Lung (tissue), 12 donors: ENCODE measurements around the gene ELOVL6. TPM values are rescaled to one million over a fixed set of nuclear protein-coding genes. Genes with fewer than 3 reads are reported as not detected.
A peak's percentile ranks its signal among the peaks of the same experiment; 100 is the strongest.

Source experiments
- ATAC-seq: fragments of 200-7000 bp; cut with Tn5 transposase; one replicate; pipeline ENCODE4 v1.9.1; 2020; ENCODE audit warnings: moderate number of reproducible peaks; ENCODE audit not compliant: insufficient read depth, low FRiP score
- DNase-seq, 3 donors: peaks; one replicate each; pipeline ENCODE4 v3.0.0-alpha.2; 2013 to 2017
- H3K27ac ChIP-seq, 2 donors: one replicate each; pipeline ENCODE4 v1.5.1; 2013; ENCODE audit warnings: mild to moderate bottlenecking in 2 of 2, moderate library complexity in 2 of 2, control low read depth in 1 of 2, inconsistent platforms in 1 of 2, low read depth in 1 of 2, low read length in 1 of 2
- H3K27me3 ChIP-seq, 3 donors: one replicate each; pipeline ENCODE4 v1.5.1; 2013; ENCODE audit warnings: low read length in 2 of 3; ENCODE audit not compliant: control insufficient read depth in 3 of 3, insufficient read depth in 3 of 3
- H3K36me3 ChIP-seq, 4 donors: one replicate each; pipeline ENCODE4 v1.5.1; 2013; ENCODE audit warnings: low read length in 4 of 4, mild to moderate bottlenecking in 1 of 4, moderate library complexity in 1 of 4; ENCODE audit not compliant: control insufficient read depth in 4 of 4, insufficient read depth in 4 of 4
- H3K4me1 ChIP-seq, 5 donors: one replicate each; pipeline ENCODE4 v1.5.1; 2013; ENCODE audit warnings: low read length in 5 of 5, mild to moderate bottlenecking in 2 of 5, moderate library complexity in 1 of 5; ENCODE audit not compliant: control insufficient read depth in 5 of 5, insufficient read depth in 5 of 5
- H3K4me3 ChIP-seq: one replicate; pipeline ENCODE4 v1.5.1; 2013; ENCODE audit warnings: mild to moderate bottlenecking, control low read depth, moderate library complexity
- H3K9ac ChIP-seq, 2 donors: one replicate each; pipeline ENCODE4 v1.5.1; 2013; ENCODE audit warnings: low read length in 2 of 2, control low read depth in 1 of 2; ENCODE audit not compliant: insufficient read depth in 1 of 2
- H3K9me3 ChIP-seq, 4 donors: one replicate each; pipeline ENCODE4 v1.5.1; 2013; ENCODE audit warnings: low read length in 3 of 4, mild to moderate bottlenecking in 1 of 4, moderate library complexity in 1 of 4; ENCODE audit not compliant: control insufficient read depth in 4 of 4, insufficient read depth in 3 of 4
- WGBS, 2 donors: extraction: QIAGEN DNeasy Blood & Tissue Kit; methylation state at CpG; one replicate each; pipeline ENCODE4 v1.1.7; 2013; 5-methylcytosine and 5-hydroxymethylcytosine counted together
- polyA plus RNA-seq, 2 donors: library from polyadenylated mRNA; stranded (reverse); fragments of 200-250 nt; gene quantifications; one replicate each; pipeline ENCODE4 v1.2.1, GENCODE V29; 2013
- total RNA-seq, 2 donors: library from RNA; depleted of rRNA in 1 of 2; stranded (reverse); fragments of >200 nt in 1 of 2; gene quantifications; one replicate each; pipeline ENCODE4 v1.2.1, GENCODE V29; 2014 to 2021
- TF ChIP-seq, protein P1 (sequence below): IDR thresholded peaks from 2 replicates; pipeline ENCODE4 v1.5.1; 2012; ENCODE audit warnings: mild to moderate bottlenecking; ENCODE audit errors: control extremely low read depth, extremely low read depth
- donor health status: control.
- donor health status: control.
- donor health status: Bipolar disorder and iron deficiency.
- donor health status: healthy.
- donor health status: DM: yes; HTN: yes; CAD: no.

Gene ELOVL6
- total and polyA plus RNA-seq, 4 donors: 5.5 to 21.1 (median 12.7) TPM

DNA sequence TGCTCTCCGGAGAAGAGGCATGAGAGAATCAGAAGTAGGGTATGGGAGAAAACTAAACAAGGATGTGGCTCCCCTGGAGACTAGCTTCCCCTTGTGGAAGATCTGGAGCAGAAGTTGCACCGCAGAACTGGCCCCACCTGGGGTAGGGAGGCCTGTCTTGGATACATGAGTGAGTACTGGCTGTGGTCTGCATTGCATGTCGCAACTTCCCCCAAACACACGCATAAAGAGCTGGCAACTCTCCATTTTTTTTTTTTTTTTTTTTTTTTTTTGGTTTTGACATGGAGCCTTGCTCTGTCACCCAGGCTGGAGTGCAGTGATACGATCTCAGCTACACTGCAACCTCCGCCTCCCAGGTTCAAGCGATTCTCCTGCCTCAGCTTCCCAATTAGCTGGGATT, 165.8 kb downstream of the ELOVL6 start:
- Histone ChIP-seq H3K27ac (no peak overlapping the region), H3K9me3 (peaks cover 0 to 2% (median 0%) of the 10 kb centered on the region in 4 donors), H3K36me3 (no peaks in the 10 kb centered on the region), H3K9ac (no peak overlapping the region), H3K4me1 (no peaks in the 10 kb centered on the region), H3K4me3 (no peak overlapping the region), H3K27me3 (no peaks in the 10 kb centered on the region)
- ATAC-seq (no peak), DNase-seq (peak in 1 of 3 donors; percentile 22)
- 30 to 60% methylated on average over 7 of the region's 7 CpGs for WGBS, 2 donors
- TF ChIP-seq, protein P1, sequence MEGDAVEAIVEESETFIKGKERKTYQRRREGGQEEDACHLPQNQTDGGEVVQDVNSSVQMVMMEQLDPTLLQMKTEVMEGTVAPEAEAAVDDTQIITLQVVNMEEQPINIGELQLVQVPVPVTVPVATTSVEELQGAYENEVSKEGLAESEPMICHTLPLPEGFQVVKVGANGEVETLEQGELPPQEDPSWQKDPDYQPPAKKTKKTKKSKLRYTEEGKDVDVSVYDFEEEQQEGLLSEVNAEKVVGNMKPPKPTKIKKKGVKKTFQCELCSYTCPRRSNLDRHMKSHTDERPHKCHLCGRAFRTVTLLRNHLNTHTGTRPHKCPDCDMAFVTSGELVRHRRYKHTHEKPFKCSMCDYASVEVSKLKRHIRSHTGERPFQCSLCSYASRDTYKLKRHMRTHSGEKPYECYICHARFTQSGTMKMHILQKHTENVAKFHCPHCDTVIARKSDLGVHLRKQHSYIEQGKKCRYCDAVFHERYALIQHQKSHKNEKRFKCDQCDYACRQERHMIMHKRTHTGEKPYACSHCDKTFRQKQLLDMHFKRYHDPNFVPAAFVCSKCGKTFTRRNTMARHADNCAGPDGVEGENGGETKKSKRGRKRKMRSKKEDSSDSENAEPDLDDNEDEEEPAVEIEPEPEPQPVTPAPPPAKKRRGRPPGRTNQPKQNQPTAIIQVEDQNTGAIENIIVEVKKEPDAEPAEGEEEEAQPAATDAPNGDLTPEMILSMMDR: no peak

DNA sequence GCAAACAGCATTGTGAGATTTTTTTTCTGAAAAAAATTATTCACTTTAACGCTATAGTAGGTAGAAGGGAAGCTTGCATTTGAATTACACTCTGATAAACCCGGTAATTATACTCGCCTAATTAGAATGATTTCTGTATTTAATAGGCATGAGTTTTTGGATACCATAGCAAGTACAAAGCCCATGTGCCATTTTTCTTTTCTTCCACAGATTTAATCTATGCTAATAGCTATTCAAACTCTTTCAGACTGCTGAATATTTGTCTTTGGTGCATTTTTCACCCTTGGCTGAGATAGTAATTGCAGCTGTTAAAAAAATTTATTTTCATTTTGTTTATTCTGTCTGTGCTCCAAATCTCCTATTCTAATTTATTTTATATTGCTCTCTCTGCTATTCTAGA, 172.7 kb downstream of the ELOVL6 start:
- H3K9ac ChIP-seq: no peak overlapping the region
- peak in 1 of 3 donors; percentile 29 for DNase-seq

DNA sequence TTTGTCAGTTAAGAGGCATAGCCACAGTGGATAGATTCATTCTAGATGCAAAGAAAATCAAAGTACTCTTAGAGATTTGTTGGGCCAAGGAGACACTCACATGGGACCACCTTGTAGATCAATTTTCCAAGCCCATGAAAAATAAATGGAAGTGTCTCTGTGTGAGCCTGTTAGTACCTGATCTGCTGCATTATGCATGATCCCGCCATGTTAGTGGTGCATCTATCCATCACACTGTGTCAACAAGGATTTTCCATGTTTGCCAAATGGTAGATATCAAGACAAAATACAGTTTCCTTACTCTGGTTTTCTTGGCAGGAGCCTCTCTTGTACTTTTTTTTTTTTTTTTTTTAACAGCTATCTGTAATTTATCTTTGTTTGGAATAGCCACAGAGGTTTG, 173.4 kb downstream of the ELOVL6 start:
- Histone ChIP-seq H3K9me3 (no peaks in the 10 kb centered on the region), H3K27me3 (no peaks in the 10 kb centered on the region), H3K4me1 (peaks cover 0 to 17% (median 0%) of the 10 kb centered on the region in 5 donors), H3K9ac (no peak overlapping the region), H3K36me3 (no peaks in the 10 kb centered on the region), H3K4me3 (no peak overlapping the region), H3K27ac (no peak overlapping the region)
- DNase-seq (no peak), ATAC-seq (no peak)
- TF ChIP-seq, protein P1: no peak
- WGBS, 2 donors: 93 to 100% methylated on average over 1 of the region's 1 CpG

More for the DNA sequence above, 172.7 kb downstream of the ELOVL6 start:
- ATAC-seq: no peak
- Histone ChIP-seq H3K4me3 (no peak overlapping the region), H3K27ac (no peak overlapping the region), H3K36me3 (no peaks in the 10 kb centered on the region), H3K27me3 (no peaks in the 10 kb centered on the region), H3K9me3 (no peaks in the 10 kb centered on the region), H3K4me1 (peaks cover 0 to 13% (median 0%) of the 10 kb centered on the region in 5 donors)
- TF ChIP-seq, protein P1: no peak
- WGBS, 2 donors: 85 to 96% methylated on average over 3 of the region's 3 CpGs

DNA sequence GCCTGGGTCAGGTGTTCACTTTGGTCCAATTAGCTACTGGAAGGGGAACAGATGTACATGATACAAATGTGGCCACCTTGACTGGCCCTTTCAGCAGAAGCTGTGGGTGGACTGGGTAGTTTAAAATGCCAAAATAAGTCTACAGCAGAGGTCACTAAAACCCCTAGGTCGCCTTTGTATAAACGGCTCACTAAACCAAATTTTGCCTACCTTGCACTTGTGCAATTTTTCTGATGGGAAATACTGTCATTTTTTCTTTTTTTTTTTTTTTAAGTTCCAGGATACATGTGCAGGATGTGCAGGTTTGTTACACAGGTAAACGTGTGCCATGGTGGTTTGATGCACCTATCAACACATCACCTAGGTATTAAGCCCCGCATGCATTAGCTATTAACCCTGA, 176.0 kb downstream of the ELOVL6 start:
- no peak overlapping the region for H3K27ac ChIP-seq
- no peaks in the 10 kb centered on the region for H3K9me3 ChIP-seq
- H3K27me3 ChIP-seq: no peaks in the 10 kb centered on the region
- H3K4me1 ChIP-seq: peaks cover 0 to 17% (median 0%) of the 10 kb centered on the region in 5 donors
- DNase-seq: no peak
- 92 to 93% methylated on average over 4 of the region's 4 CpGs for WGBS, 2 donors
- TF ChIP-seq, protein P1: no peak
- no peaks in the 10 kb centered on the region for H3K36me3 ChIP-seq
- no peak overlapping the region for H3K9ac ChIP-seq
- no peak for ATAC-seq
- H3K4me3 ChIP-seq: no peak overlapping the region
